Left ventricle myocardium inferior (tissue), 1 donor: ENCODE measurements around the gene EVL. TPM values are rescaled to one million over a fixed set of nuclear protein-coding genes. Genes with fewer than 3 reads are reported as not detected.
A peak's percentile ranks its signal among the peaks of the same experiment; 100 is the strongest.
"Not testable (repeated sequence)": the region's sequence is repeated elsewhere in the genome, so short reads cannot be mapped to it uniquely, and the experiment has no call there.

Source experiments
- DNase-seq: peaks from one replicate; pipeline ENCODE4 v3.0.0-alpha.2; 2020
- H3K27ac ChIP-seq: fragments of 200-600 bp; replicated peaks from 2 replicates; pipeline ENCODE4 v1.8.0; 2021
- H3K27me3 ChIP-seq: fragments of 200-600 bp; 2 replicates; pipeline ENCODE4 v1.8.0; 2021; ENCODE audit warnings: low read depth
- H3K36me3 ChIP-seq: fragments of 200-600 bp; 2 replicates; pipeline ENCODE4 v1.8.0; 2021
- H3K4me1 ChIP-seq: fragments of 200-600 bp; 2 replicates; pipeline ENCODE4 v1.8.0; 2021
- H3K4me3 ChIP-seq: fragments of 200-600 bp; 2 replicates; pipeline ENCODE4 v1.8.0; 2021; ENCODE audit warnings: mild to moderate bottlenecking, moderate library complexity
- H3K9me3 ChIP-seq: fragments of 200-600 bp; replicated peaks from 2 replicates; pipeline ENCODE4 v1.8.0; 2021
- CTCF ChIP-seq: fragments of 200-600 bp; IDR thresholded peaks from 2 replicates; pipeline ENCODE4 v1.8.0; 2021; ENCODE audit warnings: antibody characterized with exemption, mild to moderate bottlenecking, borderline replicate concordance
- intact Hi-C: fragments of 100-400 bp; cut with micrococcal nuclease; formaldehyde crosslinking; loops from one replicate; pipeline ENCODE4 v1.11.0; 2022
- total RNA-seq: library from RNA; stranded (reverse); fragmentation: NEBNext Ultra II Directional; extraction: Animal tissue kit (Norgen Biotek cat#: 25700); gene quantifications from one replicate; pipeline ENCODE4 v1.2.1, GENCODE V29; 2021
- donor health status: DM: no; HTN: yes; CAD: no; lungs with severe emphysema.

The EVL gene
- total RNA-seq, 1 donor from 2014 or later = 39.7 TPM

GRCh38 chr14:100062590-100062989 lies 2.6 kb upstream of the EVL start:
- intact Hi-C loops = no loop called here
- H3K9me3 ChIP-seq = no peaks in the 10 kb centered on the region
- no peaks in the 10 kb centered on the region for H3K36me3 ChIP-seq
- DNase-seq = no peak
- H3K4me1 ChIP-seq = peaks cover 48% of the 10 kb centered on the region
- no peak overlapping the region for H3K4me3 ChIP-seq
- H3K27ac ChIP-seq = no peak overlapping the region
- TF ChIP-seq CTCF = no peak
- H3K27me3 ChIP-seq = no peaks in the 10 kb centered on the region

- intact Hi-C loops = no loop called here
- Histone ChIP-seq H3K9me3 (no peaks in the 10 kb centered on the region), H3K4me1 (peaks cover 49% of the 10 kb centered on the region), H3K4me3 (no peak overlapping the region), H3K27ac (no peak overlapping the region), H3K36me3 (no peaks in the 10 kb centered on the region), H3K27me3 (no peaks in the 10 kb centered on the region)
- DNase-seq = no peak
- no peak for TF ChIP-seq CTCF
Measured at GRCh38 chr14:100063314-100063941, 1.8 kb upstream of the EVL start.

GRCh38 chr14:100064335-100065092 lies 708 bp upstream of the EVL start:
- H3K4me3 ChIP-seq, DNase-seq, intact Hi-C loops, H3K9me3 ChIP-seq, H3K27me3 ChIP-seq, H3K36me3 ChIP-seq: not testable (repeated sequence)
- peaks cover 45% of the 10 kb centered on the region for H3K4me1 ChIP-seq
- peak overlapping the region; percentile 37 for H3K27ac ChIP-seq

- H3K36me3 ChIP-seq = no peaks in the 10 kb centered on the region
- no peaks in the 10 kb centered on the region for H3K9me3 ChIP-seq
- H3K4me3 ChIP-seq = peak overlapping the region; percentile 17
- no peak for TF ChIP-seq CTCF
- peak overlapping the region; percentile 37 for H3K27ac ChIP-seq
- no peak for DNase-seq
- H3K27me3 ChIP-seq = no peaks in the 10 kb centered on the region
- intact Hi-C loops = no loop called here
- peaks cover 43% of the 10 kb centered on the region for H3K4me1 ChIP-seq
Measured at GRCh38 chr14:100065942-100066574, 836 bp downstream of the EVL start.

GRCh38 chr14:100066962-100067361 lies 1.7 kb downstream of the EVL start:
- H3K27ac ChIP-seq = peak overlapping the region; percentile 37
- H3K4me1 ChIP-seq = peaks cover 43% of the 10 kb centered on the region
- no peak for TF ChIP-seq CTCF

GRCh38 chr14:100067481-100067880 lies 2.3 kb downstream of the EVL start:
- H3K4me1 ChIP-seq = peaks cover 43% of the 10 kb centered on the region
- no peak for TF ChIP-seq CTCF
- intact Hi-C loops = no loop called here

More at GRCh38 chr14:100066962-100067361, 1.7 kb downstream of the EVL start:
- Histone ChIP-seq H3K27me3 (no peaks in the 10 kb centered on the region), H3K4me3 (no peak overlapping the region), H3K9me3 (no peaks in the 10 kb centered on the region), H3K36me3 (no peaks in the 10 kb centered on the region)
- intact Hi-C loops = no loop called here
- no peak for DNase-seq

More at GRCh38 chr14:100067481-100067880, 2.3 kb downstream of the EVL start:
- Histone ChIP-seq H3K27ac (peak overlapping the region; percentile 41), H3K4me3 (peak overlapping the region; percentile 8), H3K27me3 (no peaks in the 10 kb centered on the region), H3K36me3 (no peaks in the 10 kb centered on the region), H3K9me3 (no peaks in the 10 kb centered on the region)
- DNase-seq = no peak
